SK-N-SH treated with all-trans-retinoic acid at 6 μM for 48 hours (cell line): ENCODE data around the gene WDR74.

Experiments used
- ATAC-seq: fragments of 200-7000 bp; cut with Tn5 transposase; 3 replicates; pipeline ENCODE4 v1.9.1; 2020; ENCODE audit warnings: mild to moderate bottlenecking, moderate library complexity
- ARNTL ChIP-seq: fragments of 450-650 bp; formaldehyde crosslinking; IDR thresholded peaks from 2 replicates; pipeline ENCODE4 v1.5.0; 2020; ENCODE audit warnings: low read depth, mild to moderate bottlenecking, moderate library complexity, borderline replicate concordance
- BACH2 ChIP-seq: fragments of 250-450 bp; sonication (Bioruptor Pico); IDR thresholded peaks from 2 replicates; pipeline ENCODE4 v1.9.0; 2021; ENCODE audit warnings: mild to moderate bottlenecking, borderline replicate concordance
- CSDC2 ChIP-seq: fragments of 250-450 bp; sonication (Bioruptor Pico); IDR thresholded peaks from 2 replicates; pipeline ENCODE4 v1.5.0; 2020; ENCODE audit warnings: mild to moderate bottlenecking, moderate library complexity
- ESRRG ChIP-seq: fragments of 250-450 bp; sonication (Bioruptor Pico); IDR thresholded peaks from 2 replicates; pipeline ENCODE4 v1.6.1; 2021; ENCODE audit warnings: mild to moderate bottlenecking
- ISL1 ChIP-seq: fragments of 250-450 bp; sonication (Bioruptor Pico); IDR thresholded peaks from 2 replicates; pipeline ENCODE4 v2.1.2; 2022; ENCODE audit warnings: mild to moderate bottlenecking, moderate library complexity
- RARB ChIP-seq: fragments of 250-450 bp; sonication (Bioruptor Pico); IDR thresholded peaks from 2 replicates; pipeline ENCODE4 v1.8.0; 2021; ENCODE audit warnings: mild to moderate bottlenecking, moderate library complexity
- SNAI2 ChIP-seq: fragments of 250-450 bp; sonication (Bioruptor Pico); IDR thresholded peaks from 2 replicates; pipeline ENCODE4 v1.5.0; 2020; ENCODE audit warnings: mild to moderate bottlenecking, moderate library complexity
- TCF4 ChIP-seq: fragments of 250-450 bp; sonication (Bioruptor Pico); IDR thresholded peaks from 2 replicates; pipeline ENCODE4 v1.8.0; 2021; ENCODE audit warnings: mild to moderate bottlenecking, moderate library complexity, borderline replicate concordance
- TOX ChIP-seq: fragments of 250-450 bp; sonication (Bioruptor Pico); IDR thresholded peaks from 2 replicates; pipeline ENCODE4 v1.8.0; 2021; ENCODE audit warnings: mild to moderate bottlenecking, moderate library complexity, borderline replicate concordance
- ZC3H10 ChIP-seq: fragments of 250-450 bp; sonication (Bioruptor Pico); IDR thresholded peaks from 2 replicates; pipeline ENCODE4 v1.5.1; 2021; ENCODE audit warnings: mild to moderate bottlenecking, moderate library complexity
- ZFP3 ChIP-seq: fragments of 250-450 bp; sonication (Bioruptor Pico); IDR thresholded peaks from 2 replicates; pipeline ENCODE4 v1.5.0; 2020; ENCODE audit warnings: mild to moderate bottlenecking, moderate library complexity
- ZFP30 ChIP-seq: fragments of 450-650 bp; formaldehyde crosslinking; IDR thresholded peaks from 2 replicates; pipeline ENCODE4 v1.5.0; 2022; ENCODE audit warnings: mild to moderate bottlenecking, moderate library complexity
- ZNF565 ChIP-seq: fragments of 450-650 bp; formaldehyde crosslinking; conservative IDR thresholded peaks from 2 replicates; pipeline ENCODE4 v1.5.0; 2020; ENCODE audit warnings: low read depth, mild to moderate bottlenecking, moderate library complexity
- ZNF8 ChIP-seq: fragments of 450-650 bp; formaldehyde crosslinking; IDR thresholded peaks from 2 replicates; pipeline ENCODE4 v1.5.0; 2020; ENCODE audit warnings: mild to moderate bottlenecking, moderate library complexity
- TF ChIP-seq, protein P1 (sequence below): fragments of 250-450 bp; sonication (Bioruptor Pico); IDR thresholded peaks from 2 replicates; pipeline ENCODE4 v1.5.0; 2020; ENCODE audit warnings: mild to moderate bottlenecking, moderate library complexity
- TF ChIP-seq, protein P2 (sequence below): fragments of 250-450 bp; sonication (Bioruptor Pico); IDR thresholded peaks from 2 replicates; pipeline ENCODE4 v1.5.1; 2021; ENCODE audit warnings: mild to moderate bottlenecking, moderate library complexity
- TF ChIP-seq, protein P3 (sequence below): fragments of 250-450 bp; sonication (Bioruptor Pico); IDR thresholded peaks from 2 replicates; pipeline ENCODE4 v1.8.0; 2021; ENCODE audit warnings: low read depth, mild to moderate bottlenecking, moderate library complexity, borderline replicate concordance
- TF ChIP-seq, protein P4 (sequence below): fragments of 250-450 bp; sonication (Bioruptor Pico); IDR thresholded peaks from 2 replicates; pipeline ENCODE4 v1.5.1; 2020; ENCODE audit warnings: low read depth, mild to moderate bottlenecking, moderate library complexity
- TF ChIP-seq, protein P5 (sequence below): fragments of 250-450 bp; sonication (Bioruptor Pico); IDR thresholded peaks from 2 replicates; pipeline ENCODE4 v1.8.0; 2020; ENCODE audit warnings: mild to moderate bottlenecking, moderate library complexity, borderline replicate concordance

Gene WDR74

DNA sequence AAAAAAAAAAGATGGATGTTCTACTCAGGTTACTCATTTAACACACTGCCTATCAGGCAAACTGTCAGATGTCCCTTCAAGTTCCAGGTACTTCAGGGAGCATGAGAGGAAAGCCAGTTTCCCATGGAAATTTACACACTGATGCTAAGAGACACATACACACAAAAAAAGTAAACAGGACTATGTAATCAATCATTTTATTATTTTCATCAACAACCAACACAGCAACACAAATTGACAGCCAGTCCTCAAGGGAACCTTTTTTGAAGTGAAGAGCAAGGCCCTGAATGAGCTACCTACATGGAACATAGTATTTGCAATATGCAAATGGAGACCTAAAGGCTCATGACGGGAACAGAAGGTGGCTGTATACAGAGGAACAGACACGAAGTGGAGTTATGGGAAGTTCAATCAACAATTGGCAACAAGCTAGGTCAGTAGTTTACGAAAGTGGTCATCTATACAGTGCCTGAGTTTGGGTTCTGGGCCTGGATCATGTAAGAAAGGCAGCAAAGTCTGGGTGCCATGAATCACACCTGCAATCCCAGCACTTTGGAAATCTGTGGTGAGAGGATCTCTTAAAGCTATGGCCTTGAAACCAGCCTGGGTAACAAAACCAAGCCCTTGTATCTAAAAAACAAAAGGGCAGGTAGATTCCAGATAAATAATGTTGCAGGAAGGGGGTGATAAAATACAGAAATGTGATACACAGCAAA lies 12.6 kb upstream of the WDR74 start (continued):
- TF ChIP-seq, protein P1, sequence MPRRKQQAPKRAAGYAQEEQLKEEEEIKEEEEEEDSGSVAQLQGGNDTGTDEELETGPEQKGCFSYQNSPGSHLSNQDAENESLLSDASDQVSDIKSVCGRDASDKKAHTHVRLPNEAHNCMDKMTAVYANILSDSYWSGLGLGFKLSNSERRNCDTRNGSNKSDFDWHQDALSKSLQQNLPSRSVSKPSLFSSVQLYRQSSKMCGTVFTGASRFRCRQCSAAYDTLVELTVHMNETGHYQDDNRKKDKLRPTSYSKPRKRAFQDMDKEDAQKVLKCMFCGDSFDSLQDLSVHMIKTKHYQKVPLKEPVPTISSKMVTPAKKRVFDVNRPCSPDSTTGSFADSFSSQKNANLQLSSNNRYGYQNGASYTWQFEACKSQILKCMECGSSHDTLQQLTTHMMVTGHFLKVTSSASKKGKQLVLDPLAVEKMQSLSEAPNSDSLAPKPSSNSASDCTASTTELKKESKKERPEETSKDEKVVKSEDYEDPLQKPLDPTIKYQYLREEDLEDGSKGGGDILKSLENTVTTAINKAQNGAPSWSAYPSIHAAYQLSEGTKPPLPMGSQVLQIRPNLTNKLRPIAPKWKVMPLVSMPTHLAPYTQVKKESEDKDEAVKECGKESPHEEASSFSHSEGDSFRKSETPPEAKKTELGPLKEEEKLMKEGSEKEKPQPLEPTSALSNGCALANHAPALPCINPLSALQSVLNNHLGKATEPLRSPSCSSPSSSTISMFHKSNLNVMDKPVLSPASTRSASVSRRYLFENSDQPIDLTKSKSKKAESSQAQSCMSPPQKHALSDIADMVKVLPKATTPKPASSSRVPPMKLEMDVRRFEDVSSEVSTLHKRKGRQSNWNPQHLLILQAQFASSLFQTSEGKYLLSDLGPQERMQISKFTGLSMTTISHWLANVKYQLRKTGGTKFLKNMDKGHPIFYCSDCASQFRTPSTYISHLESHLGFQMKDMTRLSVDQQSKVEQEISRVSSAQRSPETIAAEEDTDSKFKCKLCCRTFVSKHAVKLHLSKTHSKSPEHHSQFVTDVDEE (CRISPR knock-in tag) = no peak
- TF ChIP-seq TOX (no peak), ZNF8 (CRISPR knock-in tag) (no peak), CSDC2 (CRISPR knock-in tag) (no peak)
- TF ChIP-seq, protein P2, sequence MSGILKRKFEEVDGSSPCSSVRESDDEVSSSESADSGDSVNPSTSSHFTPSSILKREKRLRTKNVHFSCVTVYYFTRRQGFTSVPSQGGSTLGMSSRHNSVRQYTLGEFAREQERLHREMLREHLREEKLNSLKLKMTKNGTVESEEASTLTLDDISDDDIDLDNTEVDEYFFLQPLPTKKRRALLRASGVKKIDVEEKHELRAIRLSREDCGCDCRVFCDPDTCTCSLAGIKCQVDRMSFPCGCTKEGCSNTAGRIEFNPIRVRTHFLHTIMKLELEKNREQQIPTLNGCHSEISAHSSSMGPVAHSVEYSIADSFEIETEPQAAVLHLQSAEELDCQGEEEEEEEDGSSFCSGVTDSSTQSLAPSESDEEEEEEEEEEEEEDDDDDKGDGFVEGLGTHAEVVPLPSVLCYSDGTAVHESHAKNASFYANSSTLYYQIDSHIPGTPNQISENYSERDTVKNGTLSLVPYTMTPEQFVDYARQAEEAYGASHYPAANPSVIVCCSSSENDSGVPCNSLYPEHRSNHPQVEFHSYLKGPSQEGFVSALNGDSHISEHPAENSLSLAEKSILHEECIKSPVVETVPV (CRISPR knock-in tag) = no peak
- TF ChIP-seq, all 23 proteins: peak for 0

DNA sequence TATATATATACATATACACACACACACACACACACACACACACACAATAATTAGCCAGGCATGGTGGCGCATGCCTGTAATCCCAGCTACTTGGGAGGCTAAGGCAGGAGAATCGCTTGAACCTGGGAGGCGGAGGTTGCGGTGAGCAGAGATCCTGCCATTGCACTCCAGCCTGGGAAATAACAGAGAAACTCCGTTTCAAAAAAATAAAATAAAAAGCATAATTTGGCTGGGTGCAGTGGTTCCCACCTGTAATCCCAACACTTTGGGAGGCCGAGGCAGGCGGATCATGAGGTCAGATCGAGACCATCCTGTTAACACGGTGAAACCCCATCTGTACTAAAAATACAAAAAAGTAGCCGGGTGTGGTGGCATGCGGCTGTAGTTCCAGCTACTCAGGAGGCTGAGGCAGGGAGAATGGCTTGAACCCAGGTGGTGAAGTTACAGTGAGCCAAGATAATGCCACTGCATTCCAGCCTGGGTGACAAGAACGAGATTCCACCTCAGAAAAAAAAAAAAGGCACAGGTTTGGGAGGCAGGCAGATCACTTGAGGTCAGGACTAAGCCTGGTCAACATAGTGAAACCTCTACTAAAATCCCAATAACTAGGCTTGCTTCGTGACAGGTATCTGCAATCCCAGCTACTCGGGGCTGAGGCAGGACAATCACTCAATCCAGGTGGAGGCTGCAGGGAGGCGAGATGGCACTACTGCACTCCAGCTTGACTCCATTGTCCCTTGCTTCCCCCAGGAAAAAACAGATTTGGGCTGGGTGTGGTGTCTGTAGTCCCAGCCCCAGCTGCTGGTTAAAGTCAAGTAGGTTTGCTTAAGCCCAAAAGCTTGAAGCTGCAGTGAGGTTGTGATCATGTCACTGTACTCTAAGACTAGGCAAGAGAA lies 11.8 kb upstream of the WDR74 start:
- ATAC-seq = no peak
- TF ChIP-seq ARNTL (CRISPR knock-in tag) (no peak), SNAI2 (no peak), ZC3H10 (CRISPR knock-in tag) (no peak), CSDC2 (CRISPR knock-in tag) (no peak), ZNF8 (CRISPR knock-in tag) (no peak), RARB (no peak), ZFP30 (CRISPR knock-in tag) (no peak), BACH2 (CRISPR knock-in tag) (no peak)
- TF ChIP-seq, protein P3, sequence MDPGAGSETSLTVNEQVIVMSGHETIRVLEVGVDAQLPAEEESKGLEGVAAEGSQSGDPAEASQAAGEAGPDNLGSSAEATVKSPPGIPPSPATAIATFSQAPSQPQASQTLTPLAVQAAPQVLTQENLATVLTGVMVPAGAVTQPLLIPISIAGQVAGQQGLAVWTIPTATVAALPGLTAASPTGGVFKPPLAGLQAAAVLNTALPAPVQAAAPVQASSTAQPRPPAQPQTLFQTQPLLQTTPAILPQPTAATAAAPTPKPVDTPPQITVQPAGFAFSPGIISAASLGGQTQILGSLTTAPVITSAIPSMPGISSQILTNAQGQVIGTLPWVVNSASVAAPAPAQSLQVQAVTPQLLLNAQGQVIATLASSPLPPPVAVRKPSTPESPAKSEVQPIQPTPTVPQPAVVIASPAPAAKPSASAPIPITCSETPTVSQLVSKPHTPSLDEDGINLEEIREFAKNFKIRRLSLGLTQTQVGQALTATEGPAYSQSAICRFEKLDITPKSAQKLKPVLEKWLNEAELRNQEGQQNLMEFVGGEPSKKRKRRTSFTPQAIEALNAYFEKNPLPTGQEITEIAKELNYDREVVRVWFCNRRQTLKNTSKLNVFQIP (CRISPR knock-in tag) = no peak
- TF ChIP-seq, protein P4, sequence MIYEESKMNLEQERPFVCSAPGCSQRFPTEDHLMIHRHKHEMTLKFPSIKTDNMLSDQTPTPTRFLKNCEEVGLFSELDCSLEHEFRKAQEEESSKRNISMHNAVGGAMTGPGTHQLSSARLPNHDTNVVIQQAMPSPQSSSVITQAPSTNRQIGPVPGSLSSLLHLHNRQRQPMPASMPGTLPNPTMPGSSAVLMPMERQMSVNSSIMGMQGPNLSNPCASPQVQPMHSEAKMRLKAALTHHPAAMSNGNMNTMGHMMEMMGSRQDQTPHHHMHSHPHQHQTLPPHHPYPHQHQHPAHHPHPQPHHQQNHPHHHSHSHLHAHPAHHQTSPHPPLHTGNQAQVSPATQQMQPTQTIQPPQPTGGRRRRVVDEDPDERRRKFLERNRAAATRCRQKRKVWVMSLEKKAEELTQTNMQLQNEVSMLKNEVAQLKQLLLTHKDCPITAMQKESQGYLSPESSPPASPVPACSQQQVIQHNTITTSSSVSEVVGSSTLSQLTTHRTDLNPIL (CRISPR knock-in tag) = no peak

DNA sequence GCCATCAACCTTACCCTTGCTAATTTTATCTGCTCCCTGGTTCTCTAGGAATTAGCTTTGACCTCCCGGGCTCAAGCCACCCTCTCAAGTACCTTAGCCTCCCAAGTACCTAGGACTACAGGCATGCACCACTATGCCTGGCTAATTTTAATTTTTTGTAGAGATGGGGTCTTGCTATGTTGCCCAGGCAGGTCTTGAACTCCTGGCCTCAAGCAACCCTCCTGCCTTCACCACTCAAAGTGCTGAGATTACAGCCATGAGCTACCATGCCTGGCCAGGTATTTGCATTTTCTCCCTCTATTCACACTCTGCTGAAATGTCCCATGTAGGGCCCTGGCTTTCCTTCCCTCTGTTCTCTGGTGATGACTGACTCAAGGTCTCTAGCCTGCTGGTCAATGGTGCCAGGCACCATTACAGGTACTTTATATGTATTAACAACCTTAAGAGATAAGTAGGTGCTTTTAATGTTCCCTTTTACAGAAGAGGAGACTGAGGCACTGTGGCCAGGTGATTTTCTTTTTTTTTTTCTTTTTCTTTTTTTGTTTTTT lies 8.5 kb upstream of the WDR74 start:
- TF ChIP-seq, protein P4 (CRISPR knock-in tag) = no peak
- TF ChIP-seq, protein P5, sequence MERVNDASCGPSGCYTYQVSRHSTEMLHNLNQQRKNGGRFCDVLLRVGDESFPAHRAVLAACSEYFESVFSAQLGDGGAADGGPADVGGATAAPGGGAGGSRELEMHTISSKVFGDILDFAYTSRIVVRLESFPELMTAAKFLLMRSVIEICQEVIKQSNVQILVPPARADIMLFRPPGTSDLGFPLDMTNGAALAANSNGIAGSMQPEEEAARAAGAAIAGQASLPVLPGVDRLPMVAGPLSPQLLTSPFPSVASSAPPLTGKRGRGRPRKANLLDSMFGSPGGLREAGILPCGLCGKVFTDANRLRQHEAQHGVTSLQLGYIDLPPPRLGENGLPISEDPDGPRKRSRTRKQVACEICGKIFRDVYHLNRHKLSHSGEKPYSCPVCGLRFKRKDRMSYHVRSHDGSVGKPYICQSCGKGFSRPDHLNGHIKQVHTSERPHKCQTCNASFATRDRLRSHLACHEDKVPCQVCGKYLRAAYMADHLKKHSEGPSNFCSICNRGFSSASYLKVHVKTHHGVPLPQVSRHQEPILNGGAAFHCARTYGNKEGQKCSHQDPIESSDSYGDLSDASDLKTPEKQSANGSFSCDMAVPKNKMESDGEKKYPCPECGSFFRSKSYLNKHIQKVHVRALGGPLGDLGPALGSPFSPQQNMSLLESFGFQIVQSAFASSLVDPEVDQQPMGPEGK (CRISPR knock-in tag) = no peak
- TF ChIP-seq ESRRG (CRISPR knock-in tag) = no peak
- no peak for TF ChIP-seq ZNF565 (CRISPR knock-in tag)
- TF ChIP-seq, protein P3 (CRISPR knock-in tag) = no peak
- no peak for TF ChIP-seq TCF4 (CRISPR knock-in tag)
- no peak for TF ChIP-seq ARNTL (CRISPR knock-in tag)
- no peak for TF ChIP-seq TOX
- TF ChIP-seq ISL1 (CRISPR knock-in tag) = no peak
- TF ChIP-seq, protein P1 (CRISPR knock-in tag) = no peak
- TF ChIP-seq ZFP3 (CRISPR knock-in tag) = no peak
- no peak for ATAC-seq
